ENCODE data around the gene TPBGL.

DNA sequence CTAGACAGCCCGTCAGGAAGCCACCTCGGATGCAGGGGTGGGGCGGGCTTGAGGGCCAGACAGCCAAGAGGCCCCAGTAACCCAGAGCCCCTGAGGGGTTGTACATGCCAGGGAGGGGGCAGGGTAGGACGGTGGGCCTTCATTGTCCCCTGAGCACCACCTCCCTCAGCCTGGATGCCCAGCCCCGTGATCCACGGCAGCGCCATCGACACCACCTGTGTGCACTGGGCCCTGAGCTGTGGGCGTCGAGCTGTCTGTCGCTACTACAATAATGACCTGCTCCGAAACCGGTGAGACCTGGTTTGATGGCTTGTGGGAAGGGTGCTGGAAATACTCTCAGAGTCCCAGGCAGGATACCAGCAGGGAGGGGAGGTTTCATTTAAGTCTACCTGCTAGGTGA is 37.4 kb upstream of the TPBGL start:
- TF ChIP-seq, protein P1, sequence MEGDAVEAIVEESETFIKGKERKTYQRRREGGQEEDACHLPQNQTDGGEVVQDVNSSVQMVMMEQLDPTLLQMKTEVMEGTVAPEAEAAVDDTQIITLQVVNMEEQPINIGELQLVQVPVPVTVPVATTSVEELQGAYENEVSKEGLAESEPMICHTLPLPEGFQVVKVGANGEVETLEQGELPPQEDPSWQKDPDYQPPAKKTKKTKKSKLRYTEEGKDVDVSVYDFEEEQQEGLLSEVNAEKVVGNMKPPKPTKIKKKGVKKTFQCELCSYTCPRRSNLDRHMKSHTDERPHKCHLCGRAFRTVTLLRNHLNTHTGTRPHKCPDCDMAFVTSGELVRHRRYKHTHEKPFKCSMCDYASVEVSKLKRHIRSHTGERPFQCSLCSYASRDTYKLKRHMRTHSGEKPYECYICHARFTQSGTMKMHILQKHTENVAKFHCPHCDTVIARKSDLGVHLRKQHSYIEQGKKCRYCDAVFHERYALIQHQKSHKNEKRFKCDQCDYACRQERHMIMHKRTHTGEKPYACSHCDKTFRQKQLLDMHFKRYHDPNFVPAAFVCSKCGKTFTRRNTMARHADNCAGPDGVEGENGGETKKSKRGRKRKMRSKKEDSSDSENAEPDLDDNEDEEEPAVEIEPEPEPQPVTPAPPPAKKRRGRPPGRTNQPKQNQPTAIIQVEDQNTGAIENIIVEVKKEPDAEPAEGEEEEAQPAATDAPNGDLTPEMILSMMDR (IDR thresholded peaks at IDR 0.05), result no peak
- TF ChIP-seq POLR2A (IDR thresholded peaks at IDR 0.05), result no peak

Data from testis (tissue), 2 donors.